GM18868 (cell line): ENCODE measurements around the gene ADGRD1.

Experiments
- ATAC-seq: cut with Tn5 transposase; IDR thresholded peaks from one replicate; pipeline ENCODE4 v1.9.1; 2021; ENCODE audit warnings: mild to moderate bottlenecking, moderate library complexity; ENCODE audit not compliant: unreplicated experiment

The ADGRD1 gene

GRCh38 chr12:131142891-131143657 is 189.4 kb downstream of the ADGRD1 start:
- no peak for ATAC-seq

- ATAC-seq = no peak
Observed at GRCh38 chr12:131146173-131146675, 192.5 kb downstream of the ADGRD1 start.

GRCh38 chr12:131147293-131147692 is 193.6 kb downstream of the ADGRD1 start:
- no peak for ATAC-seq

- ATAC-seq = no peak
Observed at GRCh38 chr12:131147894-131148293, 194.2 kb downstream of the ADGRD1 start.

GRCh38 chr12:131151558-131152345 is 198.0 kb downstream of the ADGRD1 start:
- ATAC-seq = no peak

- ATAC-seq = no peak
Observed at GRCh38 chr12:131152587-131152986, 198.9 kb downstream of the ADGRD1 start.

GRCh38 chr12:131153016-131153415 is 199.3 kb downstream of the ADGRD1 start:
- no peak for ATAC-seq

- no peak for ATAC-seq
Observed at GRCh38 chr12:131153956-131154355, 200.2 kb downstream of the ADGRD1 start.

- ATAC-seq = no peak
Observed at GRCh38 chr12:131155131-131155530, 201.4 kb downstream of the ADGRD1 start.

- ATAC-seq = no peak
Observed at GRCh38 chr12:131157743-131158142, 204.0 kb downstream of the ADGRD1 start.

- ATAC-seq = no peak
Observed at GRCh38 chr12:131159660-131160059, 206.0 kb downstream of the ADGRD1 start.

GRCh38 chr12:131162113-131162512 is 208.4 kb downstream of the ADGRD1 start:
- ATAC-seq = no peak

GRCh38 chr12:131163189-131163738 is 209.6 kb downstream of the ADGRD1 start:
- no peak for ATAC-seq

- ATAC-seq = no peak
Observed at GRCh38 chr12:131164096-131164872, 210.6 kb downstream of the ADGRD1 start.

- no peak for ATAC-seq
Observed at GRCh38 chr12:131166717-131167116, 213.0 kb downstream of the ADGRD1 start.

- no peak for ATAC-seq
Observed at GRCh38 chr12:131167334-131167733, 213.6 kb downstream of the ADGRD1 start.

- ATAC-seq = no peak
Observed at GRCh38 chr12:131171029-131171428, 217.3 kb downstream of the ADGRD1 start.

- ATAC-seq = no peak
Observed at GRCh38 chr12:131174901-131175300, 221.2 kb downstream of the ADGRD1 start.

- no peak for ATAC-seq
Observed at GRCh38 chr12:131176266-131176665, 222.6 kb downstream of the ADGRD1 start.

GRCh38 chr12:131176926-131177325 is 223.2 kb downstream of the ADGRD1 start:
- no peak for ATAC-seq

GRCh38 chr12:131177599-131177998 is 223.9 kb downstream of the ADGRD1 start:
- no peak for ATAC-seq
